HCT116 (cell line): ENCODE results near the gene AADACL3. TPM values are rescaled to one million over a fixed set of nuclear protein-coding genes. Genes with fewer than 3 reads are reported as not detected.

Experiments used
- ATAC-seq: fragments of 200-7000 bp; cut with Tn5 transposase; 2 replicates; pipeline ENCODE4 v1.9.1; 2020; ENCODE audit warnings: mild to moderate bottlenecking, moderate library complexity
- BruUV-seq: library from RNA; stranded (reverse); fragments of 400-500 nt; replicated peaks from 2 replicates; lab custom pipeline; 2021; lab: Mats Ljungman, UMichigan
- CTCF ChIA-PET: fragments of 300-600 bp; sonication (Branson Sonifier 250); formaldehyde crosslinking; loops from one replicate; lab custom pipeline; 2021; ENCODE audit warnings: antibody characterized with exemption; lab: Charles Lee
- POLR2A ChIA-PET: fragments of 300-600, 350-600 bp; sonication (Branson Sonifier 250); formaldehyde crosslinking; loops from one replicate; lab custom pipeline; 2021; ENCODE audit warnings: antibody characterized with exemption; lab: Charles Lee
- RAD21 ChIA-PET, 2 experiments: fragments of 300-600 bp; sonication (Branson Sonifier 250); formaldehyde crosslinking; loops; one replicate each; lab custom pipeline; 2023; ENCODE audit warnings: low total read pairs in 2 of 2; ENCODE audit not compliant: uncharacterized antibody in 2 of 2, unreplicated experiment in 2 of 2, low non-redundant PET in 1 of 2; lab: Charles Lee
- DNase-seq: peaks from one replicate; pipeline ENCODE4 v3.0.0-alpha.2; 2010; ENCODE audit warnings: low read depth, low spot score
- H2AFZ ChIP-seq: fragments of 200-600 bp; shearing (Covaris generic), sonication (generic); 2 replicates; pipeline ENCODE4 v1.6.1; 2017; ENCODE audit warnings: low read depth, mixed run types, mixed read lengths, antibody characterized with exemption, low read length; ENCODE audit not compliant: poor library complexity, severe bottlenecking
- H3K27ac ChIP-seq: 2 replicates; pipeline ENCODE4 v1.5.1; 2012; ENCODE audit warnings: low read depth, low read length
- H3K27me3 ChIP-seq: fragments of 200-600 bp; sonication (generic); 2 replicates; pipeline ENCODE4 v1.6.1; 2016; ENCODE audit warnings: mixed run types, low read length, mixed read lengths; ENCODE audit not compliant: insufficient read depth
- H3K36me3 ChIP-seq, 2 experiments: fragments of 200-500 bp in 1 of 2; fragments of 200-600 bp in 1 of 2; sonication (Bioruptor generic) in 1 of 2; sonication (generic) in 1 of 2; 2 replicates each; pipeline versions ENCODE4 v1.5.1 to v1.6.1; 2014 to 2016; ENCODE audit warnings: low read length in 2 of 2, inconsistent platforms in 1 of 2, mixed read lengths in 1 of 2, mixed run types in 1 of 2; ENCODE audit not compliant: insufficient read depth in 2 of 2, control insufficient read depth in 1 of 2
- H3K4me1 ChIP-seq, 2 experiments: fragments of 200-600 bp in 1 of 2; sonication (generic) in 1 of 2; 2 replicates each; pipeline versions ENCODE4 v1.5.1 to v1.6.1; 2012 to 2017; ENCODE audit warnings: low read length in 2 of 2, inconsistent platforms in 1 of 2, mild to moderate bottlenecking in 1 of 2, mixed read lengths in 1 of 2, mixed run types in 1 of 2, moderate library complexity in 1 of 2; ENCODE audit not compliant: insufficient read depth in 2 of 2, control insufficient read depth in 1 of 2
- H3K4me2 ChIP-seq: fragments of 200-600 bp; sonication (generic); 2 replicates; pipeline ENCODE4 v1.6.1; 2017; ENCODE audit warnings: mixed run types, low read length, mixed read lengths
- H3K4me3 ChIP-seq, 2 experiments: fragments of 200-600 bp in 1 of 2; sonication (generic) in 1 of 2; replicated peaks in 1 of 2; 2 replicates each; pipeline ENCODE4 v1.5.1; 2011 to 2016; ENCODE audit warnings: low read length in 2 of 2, control low read depth in 1 of 2, low read depth in 1 of 2, mild to moderate bottlenecking in 1 of 2, mixed read lengths in 1 of 2, mixed run types in 1 of 2
- H3K79me2 ChIP-seq: fragments of 200-600 bp; sonication (generic); 2 replicates; pipeline ENCODE4 v1.6.1; 2017; ENCODE audit warnings: mild to moderate bottlenecking, mixed run types, low read length, moderate library complexity, mixed read lengths; ENCODE audit not compliant: insufficient read depth
- H3K9ac ChIP-seq: fragments of 200-600 bp; sonication (generic); 2 replicates; pipeline ENCODE4 v1.6.1; 2016; ENCODE audit warnings: low read length, mixed read lengths
- H3K9me2 ChIP-seq: fragments of 200-600 bp; sonication (generic), shearing (Covaris generic); 2 replicates; pipeline ENCODE4 v1.6.1; 2017; ENCODE audit warnings: mixed run types, mild to moderate bottlenecking, moderate library complexity; ENCODE audit not compliant: insufficient read depth
- H3K9me3 ChIP-seq, 2 experiments: fragments of 200-500 bp in 1 of 2; fragments of 200-600 bp in 1 of 2; sonication (Bioruptor generic) in 1 of 2; sonication (generic) in 1 of 2; 2 replicates each; pipeline ENCODE4 v1.6.1; 2014 to 2017; ENCODE audit warnings: low read length in 2 of 2, mixed read lengths in 2 of 2, inconsistent platforms in 1 of 2, low read depth in 1 of 2, mild to moderate bottlenecking in 1 of 2, mixed run types in 1 of 2, moderate library complexity in 1 of 2; ENCODE audit not compliant: control insufficient read depth in 1 of 2, insufficient read depth in 1 of 2
- H4K20me1 ChIP-seq: fragments of 200-600 bp; sonication (generic), shearing (Covaris generic); 2 replicates; pipeline ENCODE4 v1.6.1; 2017; ENCODE audit warnings: mixed run types, mild to moderate bottlenecking, moderate library complexity; ENCODE audit not compliant: insufficient read depth
- ATF3 ChIP-seq: IDR thresholded peaks from 2 replicates; pipeline ENCODE4 v1.6.1; 2012
- EZH2 ChIP-seq: fragments of 200-600 bp; sonication (generic); IDR thresholded peaks from 2 replicates; pipeline ENCODE4 v1.6.1; 2017; ENCODE audit warnings: antibody characterized with exemption, mixed run types
- EZH2phosphoT487 ChIP-seq: fragments of 200-600 bp; IDR thresholded peaks from 2 replicates; pipeline ENCODE4 v1.6.1; 2018; ENCODE audit warnings: antibody characterized with exemption, borderline replicate concordance
- POLR2A ChIP-seq: IDR thresholded peaks from 2 replicates; pipeline ENCODE4 v1.7.0; 2011; ENCODE audit warnings: borderline replicate concordance; ENCODE audit not compliant: insufficient read depth, insufficient read length; ENCODE audit errors: extremely low read depth
- RAD21 ChIP-seq: IDR thresholded peaks from 2 replicates; pipeline ENCODE4 v1.6.1; 2012; ENCODE audit warnings: low read depth, mild to moderate bottlenecking
- REST ChIP-seq: IDR thresholded peaks from 2 replicates; pipeline ENCODE4 v1.6.1; 2012; ENCODE audit warnings: low read depth
- SP1 ChIP-seq: IDR thresholded peaks from 2 replicates; pipeline ENCODE4 v1.6.1; 2012; ENCODE audit warnings: low read depth
- SRF ChIP-seq: IDR thresholded peaks from 2 replicates; pipeline ENCODE4 v1.6.1; 2012; ENCODE audit warnings: low read depth
- TCF7L2 ChIP-seq: IDR thresholded peaks from 2 replicates; pipeline ENCODE4 v1.7.0; 2011; ENCODE audit warnings: borderline replicate concordance, inconsistent platforms; ENCODE audit not compliant: insufficient read depth, insufficient read length; ENCODE audit errors: extremely low read depth
- YY1 ChIP-seq: IDR thresholded peaks from 2 replicates; pipeline ENCODE4 v1.6.1; 2011; ENCODE audit warnings: low read length, low read depth, moderate library complexity, mild to moderate bottlenecking; ENCODE audit not compliant: insufficient replicate concordance; ENCODE audit errors: extremely low read depth
- ZFX ChIP-seq: fragments of 450-650 bp; IDR thresholded peaks from 2 replicates; pipeline ENCODE4 v1.6.1; 2017
- ZNF274 ChIP-seq: fragments of 200-500 bp; sonication (Bioruptor generic); IDR thresholded peaks from 2 replicates; pipeline ENCODE4 v1.6.1; 2014; ENCODE audit warnings: mild to moderate bottlenecking, low read depth, low read length, inconsistent platforms
- intact Hi-C: fragments of 100-400 bp; cut with micrococcal nuclease; formaldehyde crosslinking; loops from 2 replicates; pipeline ENCODE4 v1.10.0; 2022
- total RNA-seq: library from RNA; stranded (reverse); gene quantifications from one replicate; pipeline ENCODE4 v1.2.1, GENCODE V29; 2021; ENCODE audit not compliant: unreplicated experiment

The AADACL3 gene
- total RNA-seq, 1 experiment from 2014 or later, result not detected

GRCh38 chr1:12669529-12670068 lies 46.3 kb upstream of the AADACL3 start:
- no TSS peak for BruUV-seq
- H3K27me3 ChIP-seq, result peaks cover 7% of the 10 kb centered on the region
- peaks cover 5 to 10% of the 10 kb centered on the region in 2 experiments; a peak in 3 of 4 replicates for H3K9me3 ChIP-seq
- DNase-seq (no peak), ATAC-seq (no peak)
- ChIA-PET POLR2A (no interaction called here), RAD21 (no interaction called here), CTCF (no interaction called here)
- H3K4me2 ChIP-seq, result no peak overlapping the region
- H3K4me3 ChIP-seq, result no peak overlapping the region
- no peaks in the 10 kb centered on the region for H3K79me2 ChIP-seq
- H3K9me2 ChIP-seq, result no peaks in the 10 kb centered on the region
- H4K20me1 ChIP-seq, result no peaks in the 10 kb centered on the region
- no peak overlapping the region for H2AFZ ChIP-seq
- no peak overlapping the region for H3K9ac ChIP-seq
- TF ChIP-seq SP1 (no peak), REST (no peak), EZH2phosphoT487 (no peak), SRF (no peak), YY1 (no peak)
- no peaks in the 10 kb centered on the region for H3K36me3 ChIP-seq
- H3K4me1 ChIP-seq, result no peaks in the 10 kb centered on the region
- H3K27ac ChIP-seq, result no peak overlapping the region
- intact Hi-C loops, result no loop called here

GRCh38 chr1:12674358-12674757 lies 41.6 kb upstream of the AADACL3 start:
- RAD21 ChIA-PET, result no interaction called here
- TF ChIP-seq SP1, result no peak
- TF ChIP-seq POLR2A, result no peak
- no peak for TF ChIP-seq YY1
- TF ChIP-seq SRF, result no peak
- TF ChIP-seq TCF7L2, result no peak
- no peak for TF ChIP-seq EZH2
- TF ChIP-seq ZNF274, result no peak
- TF ChIP-seq EZH2phosphoT487, result no peak
- TF ChIP-seq ATF3, result no peak
- TF ChIP-seq RAD21, result no peak
- TF ChIP-seq ZFX, result no peak
- no peak for TF ChIP-seq REST

More at GRCh38 chr1:12674358-12674757, 41.6 kb upstream of the AADACL3 start:
- Histone ChIP-seq H3K9me2 (no peaks in the 10 kb centered on the region), H3K4me1 (no peaks in the 10 kb centered on the region), H2AFZ (no peak overlapping the region), H3K27me3 (peaks cover 7% of the 10 kb centered on the region), H3K79me2 (no peaks in the 10 kb centered on the region), H3K36me3 (no peaks in the 10 kb centered on the region), H3K4me2 (no peak overlapping the region), H3K4me3 (no peak overlapping the region), H3K9ac (no peak overlapping the region), H3K27ac (no peak overlapping the region), H4K20me1 (no peaks in the 10 kb centered on the region), H3K9me3 (no peaks in the 10 kb centered on the region)
- ChIA-PET POLR2A (no interaction called here), CTCF (no interaction called here)
- intact Hi-C loops, result no loop called here
- no TSS peak for BruUV-seq
- DNase-seq, result no peak
- ATAC-seq, result no peak
